NCI-H510A treated with DMSO at 0.1 percent for 48 hours (cell line): ENCODE results near the gene PAX5.
"Not testable (repeated sequence)": the region's sequence is repeated elsewhere in the genome, so short reads cannot be mapped to it uniquely, and the experiment has no call there.

ENCODE experiments used
- DNase-seq: peaks from one replicate; lab custom pipeline; 2025; lab: John Stamatoyannopoulos, UW

Gene PAX5

DNA sequence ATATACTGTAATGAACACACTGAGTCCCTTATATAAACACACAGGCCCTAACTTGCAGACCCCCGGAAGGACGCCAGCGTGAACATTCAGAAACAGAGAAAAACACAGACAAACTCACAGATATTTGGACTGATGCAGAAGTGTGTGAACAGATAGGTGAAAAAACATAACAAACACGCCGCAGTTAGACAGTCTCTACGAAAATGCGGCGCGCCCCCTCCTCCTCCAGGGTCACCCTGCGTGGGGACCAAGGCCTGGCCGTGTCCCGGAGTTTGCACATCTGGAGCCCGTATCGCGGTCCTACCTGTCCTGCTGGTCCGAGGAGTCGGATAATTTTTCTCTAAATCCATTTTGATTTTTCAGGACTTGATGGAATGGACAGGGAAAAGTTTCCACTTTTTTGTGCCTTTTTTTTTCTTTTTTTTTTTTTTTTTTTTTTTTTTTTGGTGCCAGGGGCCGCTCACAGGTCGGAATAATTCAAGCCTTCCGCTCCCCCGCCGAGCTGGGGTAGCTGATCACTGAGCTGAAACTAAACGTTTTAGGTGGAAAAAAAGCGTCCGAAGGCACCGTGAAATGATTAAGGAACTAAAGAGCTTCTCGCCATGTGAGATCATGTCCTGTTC, at the start of gene PAX5:
PAX5 (minus strand) TSS at position 587 of the 623 bp plus-strand sequence; CDS start at position 350, 237 bp downstream.
- DNase-seq = no peak

DNA sequence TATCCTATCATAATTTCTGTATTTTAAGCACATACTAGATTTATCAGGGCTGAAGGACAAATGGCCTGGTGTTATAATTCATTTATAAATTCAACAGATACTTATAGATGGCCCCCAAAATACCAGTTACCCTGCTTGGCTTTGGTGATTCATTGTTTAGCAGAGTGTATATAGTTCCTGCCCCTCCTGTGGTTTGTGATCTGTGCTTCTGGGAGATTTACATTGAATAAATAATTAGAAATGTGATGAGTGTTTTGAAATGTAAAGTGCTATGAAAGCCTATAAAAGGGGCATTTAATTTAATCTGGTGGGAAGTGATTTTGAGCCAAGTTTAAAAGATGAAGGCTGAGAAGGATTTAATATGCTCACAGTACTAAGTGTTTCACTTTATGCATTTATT, 49.6 kb upstream of the PAX5 start:
- no peak for DNase-seq

DNA sequence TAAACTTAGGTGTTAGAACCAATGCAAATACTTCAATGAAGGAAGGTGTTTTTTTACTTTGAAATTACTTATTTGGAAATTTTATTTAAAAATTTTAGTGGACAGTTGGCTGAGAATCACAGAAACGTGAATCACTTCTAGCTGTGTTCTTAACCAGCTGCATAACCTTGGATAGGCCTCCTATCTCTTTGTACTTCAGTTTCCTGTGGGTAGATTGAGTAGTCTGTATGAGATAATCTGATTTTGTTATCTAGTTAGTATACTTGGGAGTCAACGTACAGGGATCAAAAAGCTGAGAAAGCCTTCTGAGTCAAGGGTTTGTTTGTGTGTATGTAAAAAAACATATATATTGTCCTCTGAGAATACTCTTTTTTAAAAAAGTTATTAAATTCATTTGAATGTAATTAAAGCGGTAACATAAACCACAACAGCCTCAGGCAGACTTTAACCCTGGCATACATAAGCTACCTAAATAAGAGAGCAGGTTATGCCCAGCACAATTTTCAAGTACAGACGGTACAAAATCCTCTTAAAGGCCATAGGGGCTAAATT, 48.2 kb upstream of the PAX5 start:
- DNase-seq = no peak

DNA sequence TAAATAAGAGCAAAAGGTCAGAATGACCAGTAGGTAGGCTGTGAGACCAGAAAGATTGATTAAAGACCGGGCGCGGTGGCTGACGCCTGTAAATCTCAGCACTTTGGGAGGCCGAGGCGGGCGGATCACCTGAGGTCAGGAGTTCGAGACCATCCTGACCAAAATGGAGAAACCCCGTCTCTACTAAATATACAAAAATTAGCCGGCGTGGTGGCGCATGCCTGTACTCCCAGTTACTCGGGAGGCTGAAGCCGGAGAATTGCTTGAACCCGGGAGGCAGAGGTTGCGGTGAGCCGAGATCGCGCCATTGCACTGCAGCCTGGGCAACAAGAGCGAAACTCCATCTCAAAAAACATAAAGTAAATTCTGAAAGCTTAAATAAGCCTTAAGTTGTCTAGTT, 47.4 kb upstream of the PAX5 start:
- DNase-seq = not testable (repeated sequence)

DNA sequence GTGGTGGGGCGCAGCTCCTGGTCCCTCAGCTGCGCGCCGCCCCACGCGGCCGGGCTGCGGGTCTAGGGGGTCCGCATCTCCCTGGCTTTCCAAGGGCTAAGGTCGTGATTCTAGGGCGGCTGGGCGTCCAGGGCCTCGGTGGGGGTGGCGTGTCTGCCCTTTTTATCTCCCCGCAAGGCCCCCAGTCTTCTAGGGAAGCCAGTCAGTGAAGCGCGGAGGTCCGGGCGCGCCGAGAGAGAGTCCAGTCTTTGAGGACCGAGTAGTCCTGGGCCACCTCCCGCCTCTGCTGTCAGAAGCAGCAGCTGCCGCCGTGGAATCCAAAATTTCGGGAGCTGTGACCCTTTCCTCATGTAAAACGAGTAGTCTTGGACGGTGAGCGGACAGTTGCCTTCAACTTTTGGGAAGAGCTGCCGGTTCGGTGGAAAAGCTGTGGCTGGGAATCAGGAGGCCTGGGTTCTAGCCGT, 46.1 kb upstream of the PAX5 start:
- not testable (repeated sequence) for DNase-seq

DNA sequence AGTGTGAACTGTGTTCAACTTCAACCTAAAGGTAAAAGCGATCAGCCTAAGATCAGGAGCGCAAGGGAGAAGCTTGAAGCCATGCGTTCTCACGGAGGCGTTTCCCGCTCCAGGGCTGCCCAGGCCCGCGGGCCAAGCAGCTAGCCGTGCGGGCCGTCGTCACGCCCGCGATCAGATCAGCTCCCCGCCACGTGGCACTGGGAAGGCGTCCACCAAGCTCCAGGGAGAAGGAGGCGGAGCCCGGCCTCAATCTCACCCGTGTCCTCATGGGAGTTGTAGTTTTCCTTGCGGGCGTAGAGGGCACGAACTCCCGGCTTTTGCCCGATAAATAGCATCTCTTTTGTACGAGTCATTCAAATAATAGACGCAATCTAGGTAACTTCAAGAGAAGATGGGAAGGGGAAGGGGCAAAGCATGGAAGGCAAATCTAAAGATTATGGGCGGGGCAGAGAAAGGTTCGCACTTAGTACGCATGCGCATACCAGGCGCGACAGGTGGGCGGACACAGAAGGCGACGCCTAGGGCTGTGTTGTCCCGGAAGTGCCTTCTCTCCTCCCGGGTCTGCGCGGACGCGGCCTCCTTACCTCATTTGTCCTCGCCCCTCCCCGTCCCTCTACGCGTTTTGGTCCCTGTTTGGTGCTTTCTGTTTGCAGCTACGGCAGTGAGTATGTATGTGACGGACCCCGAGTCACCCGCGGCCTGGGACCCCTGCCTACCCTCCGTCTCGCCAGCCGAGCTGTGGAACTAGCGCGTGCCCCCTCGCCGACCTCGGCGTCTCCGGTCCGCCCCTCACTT, 45.5 kb upstream of the PAX5 start:
- DNase-seq = peak; percentile 93

DNA sequence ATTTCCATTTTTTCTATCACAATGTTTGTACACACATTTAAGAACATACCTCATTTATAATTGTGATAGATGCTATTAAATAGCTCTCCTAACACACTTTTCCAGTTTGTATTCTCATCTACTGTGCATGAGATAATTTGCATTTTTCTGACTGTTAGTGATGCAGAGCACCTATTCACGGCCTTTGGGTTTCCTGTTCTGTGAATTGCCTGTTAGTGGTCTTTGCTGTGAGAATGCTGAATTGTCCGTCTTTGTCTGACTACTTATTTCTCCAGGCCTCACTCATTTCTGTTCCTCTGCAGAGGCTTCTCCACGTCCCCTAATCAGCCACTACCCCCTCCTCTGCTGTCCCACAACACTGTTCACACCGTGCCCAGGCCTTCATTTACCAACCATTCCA, 40.7 kb upstream of the PAX5 start:
- DNase-seq = not testable (repeated sequence)

DNA sequence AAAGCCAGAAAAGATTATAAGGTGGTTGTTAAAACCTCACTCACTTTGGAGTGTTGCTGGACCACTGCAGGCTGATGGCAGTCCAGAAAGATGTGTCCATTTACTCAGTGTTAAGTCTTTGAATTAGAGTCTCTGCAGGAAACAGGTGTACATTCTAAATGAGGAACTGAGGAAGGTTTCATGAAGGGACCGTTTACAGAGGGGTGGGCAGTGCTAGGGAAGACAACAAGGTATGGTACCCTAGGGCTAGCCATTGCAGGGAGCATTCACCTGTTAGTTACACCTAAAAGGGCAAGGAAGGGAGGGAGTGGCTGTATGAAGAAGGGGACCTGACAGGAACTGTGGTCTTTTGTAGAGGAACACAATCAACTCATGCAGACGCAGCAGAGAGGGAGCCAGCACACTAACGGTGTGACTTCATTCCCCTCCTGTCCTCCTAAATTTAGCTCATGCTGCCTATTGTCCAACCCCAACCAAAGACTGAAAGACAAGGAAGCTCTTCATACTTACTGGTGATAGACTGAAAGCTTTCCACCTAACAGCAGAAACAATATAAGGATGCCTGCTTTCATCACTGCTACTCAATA, 32.2 kb upstream of the PAX5 start:
- DNase-seq = no peak

DNA sequence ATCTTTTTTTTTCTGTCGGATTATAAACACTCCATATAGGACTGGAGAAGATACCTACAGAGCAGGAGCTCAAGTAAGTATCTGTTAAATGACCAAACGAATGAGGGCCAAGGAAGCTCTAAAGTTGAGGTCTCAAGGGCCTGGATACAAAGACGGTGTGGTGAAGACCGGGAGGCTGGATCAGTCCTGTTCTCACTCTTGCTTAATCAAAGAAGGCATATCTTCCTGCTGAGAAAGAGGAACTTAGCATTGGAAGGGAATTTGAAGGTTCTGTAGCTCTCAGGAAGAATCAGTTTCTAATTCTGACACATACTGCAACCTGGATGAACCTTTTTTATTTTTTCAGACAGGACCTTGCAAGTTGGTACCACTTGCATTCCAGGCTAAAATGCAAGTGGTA, 28.3 kb upstream of the PAX5 start:
- DNase-seq = no peak

DNA sequence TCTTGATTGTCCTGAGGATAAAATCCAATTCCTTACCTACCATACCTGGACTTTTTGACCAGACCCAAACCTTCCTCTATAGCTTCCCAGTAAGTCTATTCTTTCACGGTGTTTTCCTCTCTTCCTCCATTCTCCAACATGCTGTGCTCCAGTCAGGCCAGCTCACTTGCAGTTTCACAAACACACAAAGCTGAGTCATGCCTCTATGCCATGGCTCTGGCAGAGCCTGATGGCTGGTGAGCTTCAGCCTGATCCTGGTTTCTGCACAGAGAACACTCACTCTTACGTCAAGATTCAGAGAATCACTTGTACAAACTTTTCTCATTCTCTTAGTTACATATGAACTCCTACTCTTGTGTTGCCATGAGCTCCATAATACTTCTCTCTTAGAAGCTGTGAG, 27.7 kb upstream of the PAX5 start:
- DNase-seq = no peak

DNA sequence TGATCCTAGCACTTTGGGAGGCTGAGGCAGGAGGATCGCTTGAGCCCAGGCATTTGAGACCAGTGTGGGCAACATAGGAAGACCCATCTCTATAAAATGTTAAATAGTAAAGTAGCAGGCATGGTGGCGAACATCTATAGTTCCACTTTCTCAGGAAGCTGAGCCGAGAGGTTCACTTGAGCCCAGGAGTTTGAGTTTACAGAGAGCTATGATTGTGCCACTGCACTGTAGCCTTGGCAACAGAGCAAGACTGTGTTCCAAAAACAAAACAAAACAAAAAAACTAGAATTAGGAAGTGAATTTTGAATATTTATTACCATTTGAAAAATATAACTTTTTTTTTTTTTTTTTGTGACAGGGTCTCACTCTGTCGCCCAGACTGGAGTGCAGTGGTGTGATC, 26.8 kb upstream of the PAX5 start:
- no peak for DNase-seq

DNA sequence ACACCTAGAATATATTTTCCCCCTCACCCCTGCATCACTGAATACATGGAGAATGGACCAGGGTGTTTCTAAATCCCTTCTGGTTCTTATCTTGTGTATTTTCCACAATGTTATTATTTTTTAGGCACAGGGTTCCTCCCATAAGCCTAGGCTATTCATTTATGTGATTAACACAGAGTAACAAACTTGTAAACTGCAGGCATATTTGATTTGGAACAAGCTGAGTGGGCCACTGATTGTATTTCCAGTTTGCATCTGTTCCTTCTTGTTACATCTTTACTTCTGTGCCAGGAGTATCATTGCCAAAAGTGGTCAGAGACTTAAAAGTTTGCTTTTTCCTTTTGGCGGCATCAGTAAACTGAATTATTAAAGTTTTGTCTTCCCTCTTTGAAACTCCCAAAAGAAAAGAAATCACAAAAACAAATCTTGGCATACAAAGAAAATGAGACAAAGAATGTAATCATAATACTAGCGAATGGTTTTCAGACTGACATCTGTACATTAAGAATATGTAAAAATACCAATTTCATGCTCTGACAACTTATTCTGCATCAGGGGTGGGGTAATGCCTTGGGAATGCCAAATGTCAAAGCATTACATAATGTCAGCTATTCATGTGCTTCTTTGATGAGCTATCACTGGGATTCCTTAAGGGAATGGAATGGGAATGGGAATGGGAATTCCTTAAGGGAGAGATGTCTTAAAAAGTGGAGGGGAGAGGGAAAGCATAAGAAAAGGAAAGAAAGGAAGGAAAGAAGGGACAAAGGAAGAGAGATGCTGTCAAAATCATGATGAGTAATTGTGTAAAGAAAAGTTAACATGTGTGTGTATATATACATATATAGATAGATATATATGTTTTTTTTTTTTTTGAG, 22.2 kb upstream of the PAX5 start:
- no peak for DNase-seq

DNA sequence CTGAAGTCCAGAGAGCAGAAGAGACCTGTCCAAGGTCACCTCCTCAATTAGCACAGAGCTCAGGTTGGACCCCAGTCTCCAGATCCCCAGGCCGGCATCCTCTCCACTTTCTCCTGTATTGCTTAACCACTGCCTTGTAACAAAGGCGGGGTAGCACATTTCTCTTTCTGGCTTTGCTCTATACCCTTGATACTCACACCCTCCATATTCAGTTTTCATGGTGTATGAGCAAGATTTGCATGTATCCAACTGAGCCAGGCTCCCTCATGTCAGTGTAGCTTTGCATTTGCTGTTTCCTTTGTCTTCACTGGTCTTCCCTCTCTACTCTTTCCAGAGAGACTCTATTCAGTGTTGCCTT, 20.3 kb upstream of the PAX5 start:
- not testable (repeated sequence) for DNase-seq

DNA sequence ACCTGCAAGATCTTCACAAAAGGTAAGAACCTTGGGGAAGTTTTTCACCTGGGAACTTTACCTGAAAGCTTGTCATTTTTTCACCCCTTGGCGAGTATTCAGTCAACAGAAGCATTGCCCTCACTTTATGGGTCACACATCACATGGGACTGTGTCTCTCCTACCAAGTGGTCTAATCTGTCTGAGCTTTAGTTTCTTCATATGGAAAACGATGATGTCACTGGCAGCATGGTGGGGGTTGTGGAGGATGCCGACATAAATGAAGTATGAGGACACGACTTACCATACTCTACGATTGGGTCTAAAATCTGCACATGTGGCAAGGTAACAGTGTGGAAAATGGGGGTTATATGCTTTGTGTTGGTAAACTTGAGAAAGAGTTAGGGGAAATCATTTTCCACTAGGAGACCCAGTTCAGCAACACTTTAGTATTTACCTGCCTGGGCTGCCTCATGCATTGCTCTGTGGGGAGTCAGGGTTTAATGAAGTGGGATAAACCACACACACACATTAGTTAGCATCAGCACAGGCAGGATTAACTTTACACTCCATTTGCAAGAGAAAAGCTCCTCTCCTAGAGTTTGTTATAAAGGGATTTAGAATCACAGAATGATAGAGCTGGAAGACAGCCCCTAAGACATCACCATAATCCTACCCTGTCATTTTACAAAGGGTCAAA, 19.8 kb upstream of the PAX5 start:
- DNase-seq = no peak

DNA sequence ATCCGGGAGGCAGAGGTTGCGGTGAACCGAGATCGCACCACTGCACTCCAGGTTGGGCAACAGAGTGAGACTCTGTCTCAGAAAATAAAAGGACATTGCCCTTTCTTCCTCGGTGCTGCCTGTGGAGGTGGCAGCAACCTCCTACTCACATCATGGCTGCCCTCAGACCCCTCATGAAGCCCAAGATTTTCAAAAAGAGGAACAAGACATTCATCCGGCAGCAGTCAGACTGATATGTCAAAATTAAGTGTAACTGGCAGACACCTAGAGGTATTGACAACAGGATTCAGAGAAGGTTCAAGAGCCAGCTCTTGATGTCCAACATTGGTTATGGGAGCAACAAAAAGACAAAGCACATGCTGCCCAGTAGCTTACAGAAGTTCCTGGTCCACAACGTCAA, 12.6 kb upstream of the PAX5 start:
- DNase-seq = no peak

DNA sequence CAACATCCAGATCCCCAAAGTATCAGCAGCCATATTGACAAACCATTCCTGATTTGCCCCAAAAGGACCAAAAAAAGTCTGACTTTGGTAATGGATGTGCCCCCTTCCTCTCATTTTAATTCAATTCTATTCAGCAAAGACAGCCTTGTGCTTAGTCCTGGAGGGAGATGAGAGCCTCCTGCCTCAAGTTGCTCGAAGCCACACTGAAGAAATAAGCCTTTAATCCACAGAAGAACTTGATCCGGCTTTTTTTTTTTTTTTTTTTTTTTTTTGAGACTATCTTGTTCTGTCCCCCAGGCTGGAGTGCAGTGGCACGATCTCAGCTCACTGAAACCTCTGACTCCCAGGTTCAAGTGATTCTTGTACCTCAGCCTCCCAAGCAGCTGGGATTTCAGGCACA, 8.4 kb upstream of the PAX5 start:
- DNase-seq = no peak

DNA sequence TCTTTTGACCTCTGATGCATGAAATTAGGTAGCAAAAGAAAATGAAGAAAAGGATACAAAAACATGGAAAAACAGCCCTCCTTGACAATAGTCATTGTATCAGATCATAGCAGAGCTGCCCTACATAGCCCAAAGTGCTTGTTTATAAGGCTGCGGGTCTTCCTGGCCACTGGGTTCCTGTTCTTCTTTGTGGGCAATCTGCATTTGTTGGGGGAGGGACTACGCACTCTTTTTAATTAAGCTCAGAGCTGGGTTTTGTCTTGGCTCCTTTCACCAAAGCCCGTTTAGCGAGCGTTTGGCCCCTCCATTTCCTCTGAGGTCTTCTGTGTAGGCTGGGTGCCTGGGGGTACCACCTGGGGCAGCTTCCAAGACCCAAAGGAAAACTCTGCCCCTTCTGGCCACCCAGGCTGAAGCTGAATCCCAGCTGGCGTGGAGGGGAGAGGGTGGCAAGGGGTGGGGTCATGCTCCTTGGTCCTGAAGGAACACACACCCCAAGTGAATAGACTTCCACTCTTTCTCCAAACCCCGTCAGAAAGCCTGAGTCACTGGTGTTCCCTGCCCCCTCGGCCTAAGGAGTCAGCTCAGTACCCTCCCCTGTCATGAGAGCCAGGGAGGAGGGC, 6.5 kb upstream of the PAX5 start:
- no peak for DNase-seq

DNA sequence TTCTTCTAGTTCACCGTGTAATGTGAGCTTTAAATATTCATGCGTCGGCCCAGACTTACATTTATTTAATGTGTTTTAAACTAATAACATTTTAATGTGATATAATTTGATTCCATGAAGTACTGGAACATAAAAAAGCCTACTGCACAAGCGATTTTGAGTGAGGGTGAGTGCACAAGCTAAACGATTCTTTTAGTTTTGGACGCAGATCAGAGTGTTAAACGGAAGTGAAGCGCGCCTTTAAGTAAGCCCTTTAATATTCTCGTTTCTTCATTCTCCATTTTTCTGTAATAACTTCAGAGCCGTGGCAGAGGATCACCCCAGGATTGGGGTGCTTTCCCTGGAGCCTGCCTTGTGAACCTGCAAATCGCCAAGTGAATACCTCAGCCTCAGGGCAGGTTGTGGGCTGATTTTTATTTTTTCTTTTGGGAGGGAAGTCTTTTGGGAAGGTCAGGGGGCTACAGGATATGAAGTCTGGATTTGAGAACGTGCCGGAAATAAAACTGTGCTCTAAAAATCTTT, 4.9 kb upstream of the PAX5 start:
- DNase-seq = no peak

DNA sequence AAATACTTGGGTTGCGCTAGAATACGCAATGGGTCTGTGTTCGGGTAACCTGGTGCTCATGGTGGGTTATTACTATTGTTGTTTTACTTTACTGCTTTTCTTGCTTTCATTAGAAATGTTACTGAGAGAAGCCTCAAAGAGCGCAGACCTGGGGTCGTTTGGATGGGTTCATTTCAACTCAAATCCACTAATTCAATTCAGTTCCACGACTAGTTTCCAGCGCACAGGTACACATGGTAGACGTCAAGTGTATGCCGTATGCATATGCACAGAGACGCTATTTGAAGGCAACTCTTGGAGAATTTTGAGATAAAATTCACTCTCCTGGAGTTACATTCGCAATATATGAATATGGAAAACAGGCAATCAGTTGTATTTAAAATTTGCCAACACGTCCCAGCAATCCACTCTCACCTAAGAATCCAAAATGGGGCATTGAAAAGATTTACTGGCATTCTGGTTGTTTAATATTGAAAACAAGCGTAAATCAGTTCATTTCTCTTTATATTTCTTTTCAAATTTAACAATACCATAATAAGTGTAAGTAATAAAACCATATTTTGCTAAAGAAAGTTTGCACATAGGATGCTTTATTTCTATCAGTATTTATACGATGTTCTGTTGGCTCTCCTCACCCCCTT, 4.4 kb upstream of the PAX5 start:
- DNase-seq = no peak
